ENCODE data around the gene SKIL.
A peak's percentile ranks its signal among the peaks of the same experiment; 100 is the strongest.
"Not testable (repeated sequence)": the region's sequence is repeated elsewhere in the genome, so short reads cannot be mapped to it uniquely, and the experiment has no call there.

SKIL gene

GRCh38 chr3:170357176-170358041 is at the start of gene SKIL:
TSS of gene SKIL (plus strand) at chr3:170357715. CDS start at chr3:170360332, 2,617 bp downstream.
- DNase-seq: peak; percentile 95 to 100 (median 98)

GRCh38 chr3:170309046-170309445 is 48.5 kb upstream of the SKIL start:
- no peak for DNase-seq

GRCh38 chr3:170317954-170318353 is 39.6 kb upstream of the SKIL start:
- no peak for DNase-seq

GRCh38 chr3:170320461-170321121 is 36.9 kb upstream of the SKIL start:
- DNase-seq: no peak

GRCh38 chr3:170321321-170322034 is 36.0 kb upstream of the SKIL start:
- DNase-seq: peak in 1 of 3 experiments; percentile 40

GRCh38 chr3:170322566-170323269 is 34.8 kb upstream of the SKIL start:
- DNase-seq: peak in 1 of 3 experiments; percentile 36

- no peak for DNase-seq
Measured at GRCh38 chr3:170323331-170323730, 34.2 kb upstream of the SKIL start.

- no peak for DNase-seq
Measured at GRCh38 chr3:170324962-170325361, 32.6 kb upstream of the SKIL start.

GRCh38 chr3:170327040-170327808 is 30.3 kb upstream of the SKIL start:
- DNase-seq: no peak

- DNase-seq: not testable (repeated sequence)
Measured at GRCh38 chr3:170327868-170328548, 29.5 kb upstream of the SKIL start.

GRCh38 chr3:170330366-170330765 is 27.1 kb upstream of the SKIL start:
- DNase-seq: no peak

- DNase-seq: no peak
Measured at GRCh38 chr3:170331143-170331542, 26.4 kb upstream of the SKIL start.

- DNase-seq: no peak
Measured at GRCh38 chr3:170337420-170337819, 20.1 kb upstream of the SKIL start.

- DNase-seq: no peak
Measured at GRCh38 chr3:170338690-170339340, 18.7 kb upstream of the SKIL start.

- not testable (repeated sequence) for DNase-seq
Measured at GRCh38 chr3:170342273-170342672, 15.2 kb upstream of the SKIL start.

- DNase-seq: not testable (repeated sequence)
Measured at GRCh38 chr3:170343859-170344258, 13.7 kb upstream of the SKIL start.

GRCh38 chr3:170344971-170345370 is 12.5 kb upstream of the SKIL start:
- DNase-seq: no peak

GRCh38 chr3:170346481-170347392 is 10.8 kb upstream of the SKIL start:
- DNase-seq: no peak

- no peak for DNase-seq
Measured at GRCh38 chr3:170350515-170351413, 6.8 kb upstream of the SKIL start.

Data from NCI-H1417 (cell line).